K562 (cell line): ENCODE results near the gene AGT. TPM values are rescaled to one million over a fixed set of nuclear protein-coding genes. Genes with fewer than 3 reads are reported as not detected.
A peak's percentile ranks its signal among the peaks of the same experiment; 100 is the strongest.

Source experiments
- ATAC-seq: fragments of 200-7000 bp; cut with Tn5 transposase; 3 replicates; pipeline ENCODE4 v1.9.1; 2020; ENCODE audit warnings: moderate library complexity
- BruUV-seq: library from RNA; stranded (reverse); fragments of 400-500 nt; replicated peaks from 2 replicates; lab custom pipeline; 2021; lab: Mats Ljungman, UMichigan
- CTCF ChIA-PET: fragments of 300-600 bp; formaldehyde crosslinking; extraction: SDS; loops from one replicate; lab custom pipeline; 2021; ENCODE audit warnings: low intra/inter-chr PET ratio; lab: Yijun Ruan, JAX
- POLR2A ChIA-PET: fragments of 300-600, 350-650 bp; sonication (Branson Sonifier 250); formaldehyde crosslinking; extraction: SDS; loops from one replicate; lab custom pipeline; 2021; ENCODE audit warnings: antibody characterized with exemption, inconsistent platforms; lab: Yijun Ruan, JAX
- DNase-seq, 4 experiments: peaks; one replicate each; pipeline versions ENCODE4 v3.0.0 to v3.0.0-alpha.2; 2011 to 2018; ENCODE audit warnings: low spot score in 3 of 4, mixed read lengths in 3 of 4; ENCODE audit errors: extremely low read depth in 1 of 4
- FAIRE-seq: peaks from 2 replicates; lab custom pipeline; 2011; peaks lifted over from hg19 to GRCh38; lab: Jason Lieb, UNC
- H2AFZ ChIP-seq: 2 replicates; pipeline ENCODE4 v1.6.0; 2011; ENCODE audit warnings: low read depth, low read length, control low read depth, inconsistent platforms
- H3K27ac ChIP-seq: fragments of 200-600 bp; 3 replicates; pipeline ENCODE4 v1.8.0; 2011; ENCODE audit warnings: low read depth, mild to moderate bottlenecking, control low read depth, inconsistent platforms, low read length, moderate library complexity, mixed read lengths; ENCODE audit errors: extremely low read depth
- H3K27me3 ChIP-seq, 2 experiments: fragments of 300-600 bp in 1 of 2; 2 replicates in 1 of 2; 3 replicates in 1 of 2; pipeline versions ENCODE4 v1.6.0 to v1.8.0; 2011; ENCODE audit warnings: inconsistent platforms in 2 of 2, low read length in 2 of 2, mild to moderate bottlenecking in 1 of 2, mixed read lengths in 1 of 2, moderate library complexity in 1 of 2; ENCODE audit not compliant: control insufficient read depth in 2 of 2, insufficient read depth in 2 of 2
- H3K36me3 ChIP-seq: fragments of 300-600 bp; 3 replicates; pipeline ENCODE4 v1.8.0; 2011; ENCODE audit warnings: mild to moderate bottlenecking, low read length, inconsistent platforms; ENCODE audit not compliant: control insufficient read depth, insufficient read depth
- H3K4me1 ChIP-seq, 2 experiments: fragments of 200-600 bp in 1 of 2; replicated peaks in 1 of 2; 2 replicates in 1 of 2; 3 replicates in 1 of 2; pipeline versions ENCODE4 v1.5.1 to v1.8.0; 2011; ENCODE audit warnings: inconsistent platforms in 2 of 2, low read length in 2 of 2, mild to moderate bottlenecking in 1 of 2, mixed read lengths in 1 of 2, moderate library complexity in 1 of 2; ENCODE audit not compliant: control insufficient read depth in 2 of 2, insufficient read depth in 2 of 2
- H3K4me2 ChIP-seq: 2 replicates; pipeline ENCODE4 v1.6.1; 2011; ENCODE audit warnings: low read length, control low read depth, inconsistent platforms, mixed read lengths; ENCODE audit not compliant: insufficient read depth
- H3K4me3 ChIP-seq: fragments of 200-600 bp; sonication (generic), shearing (Covaris generic); 2 replicates; pipeline ENCODE4 v1.5.1; 2016; ENCODE audit warnings: control low read depth, inconsistent platforms
- H3K79me2 ChIP-seq: fragments of 200-600 bp; 3 replicates; pipeline ENCODE4 v1.8.0; 2011; ENCODE audit warnings: low read length, inconsistent platforms; ENCODE audit not compliant: control insufficient read depth, insufficient read depth
- H3K9ac ChIP-seq, 2 experiments: 2 replicates each; pipeline versions ENCODE4 v1.6.0 to v1.6.1; 2011; ENCODE audit warnings: low read depth in 2 of 2, low read length in 2 of 2, control low read depth in 1 of 2, inconsistent platforms in 1 of 2, mild to moderate bottlenecking in 1 of 2, mixed read lengths in 1 of 2; ENCODE audit not compliant: insufficient read depth in 1 of 2
- H3K9me1 ChIP-seq: one replicate; pipeline ENCODE4 v1.6.0; 2011; ENCODE audit warnings: inconsistent platforms, mild to moderate bottlenecking, low read length, moderate library complexity; ENCODE audit not compliant: control insufficient read depth, insufficient read depth
- H3K9me3 ChIP-seq: replicated peaks from 2 replicates; pipeline ENCODE4 v1.5.1; 2011; ENCODE audit warnings: low read depth, low read length, inconsistent platforms; ENCODE audit not compliant: control insufficient read depth, insufficient read depth
- H4K20me1 ChIP-seq: replicated peaks from 2 replicates; pipeline ENCODE4 v1.6.1; 2011; ENCODE audit warnings: low read length, inconsistent platforms, mixed read lengths; ENCODE audit not compliant: control insufficient read depth, insufficient read depth
- BHLHE40 ChIP-seq: IDR thresholded peaks from 2 replicates; pipeline ENCODE4 v1.6.1; 2011; ENCODE audit warnings: low read length, improper control_type of control experiment
- CHD2 ChIP-seq: IDR thresholded peaks from 2 replicates; pipeline ENCODE4 v1.6.1; 2011; ENCODE audit warnings: low read depth, low read length
- CREBBP ChIP-seq: IDR thresholded peaks from one replicate; pipeline ENCODE4 v1.6.1; 2012; ENCODE audit warnings: low read depth, mild to moderate bottlenecking, control low read depth, inconsistent platforms, low read length
- CTBP1 ChIP-seq: fragments of 450-650 bp; IDR thresholded peaks from 2 replicates; pipeline ENCODE4 v1.6.1; 2016; ENCODE audit warnings: borderline replicate concordance
- ESRRA ChIP-seq: fragments of 450-650 bp; IDR thresholded peaks from 2 replicates; pipeline ENCODE4 v1.6.1; 2014; ENCODE audit warnings: low read depth, mild to moderate bottlenecking, moderate library complexity, borderline replicate concordance
- KLF1 ChIP-seq: fragments of 450-650 bp; IDR thresholded peaks from 2 replicates; pipeline ENCODE4 v1.6.1; 2016; ENCODE audit warnings: missing genetic modification characterization, missing compliant biosample characterization
- L3MBTL2 ChIP-seq: fragments of 450-650 bp; IDR thresholded peaks from 2 replicates; pipeline ENCODE4 v1.6.1; 2016; ENCODE audit warnings: mild to moderate bottlenecking, moderate library complexity
- MYC ChIP-seq, 2 experiments: fragments of 250-450 bp in 1 of 2; sonication (Bioruptor Pico) in 1 of 2; IDR thresholded peaks; 2 replicates each; pipeline versions ENCODE4 v1.5.1 to v1.6.1; 2012 to 2021; ENCODE audit warnings: low read depth in 2 of 2, borderline replicate concordance in 1 of 2, improper control_type of control experiment in 1 of 2, low read length in 1 of 2, mild to moderate bottlenecking in 1 of 2, moderate library complexity in 1 of 2
- XRCC3 ChIP-seq: fragments of 450-650 bp; IDR thresholded peaks from 2 replicates; pipeline ENCODE4 v1.6.1; 2017; ENCODE audit warnings: mild to moderate bottlenecking, moderate library complexity
- WGBS: fragments of 100-300 bp; shearing (Covaris generic); methylation state at CpG from one replicate; pipeline ENCODE4 v1.1.6; 2016; ENCODE audit warnings: low coverage, mixed read lengths; ENCODE audit not compliant: insufficient coverage; ENCODE audit errors: missing lambda C conversion rate; 5-methylcytosine and 5-hydroxymethylcytosine counted together
- in situ Hi-C: fragments of 300-500 bp; cut with MboI; formaldehyde crosslinking; loops from 4 replicates; pipeline ENCODE4 v1.15.0; 2018; ENCODE audit warnings: inconsistent platforms, mixed read lengths
- intact Hi-C: fragments of 100-400 bp; cut with micrococcal nuclease; formaldehyde crosslinking; loops from 2 replicates; pipeline ENCODE4 v1.14.2; 2022
- polyA plus RNA-seq, 8 experiments: library from polyadenylated mRNA; depleted of rRNA in 4 of 8; stranded (reverse) in 5 of 8; unstranded in 3 of 8; fragments of >200 nt; fragmentation: Nextera tagmentation in 2 of 8; fragmentation: Illumina TruSeq in 1 of 8; extraction: Ambion mirVana in 2 of 8; extraction: Trizol in 1 of 8; gene quantifications; 2 replicates each; pipeline versions ENCODE4 v1.2.1 to v1.2.3, GENCODE V29; 2011 to 2014; ENCODE audit warnings: inconsistent platforms in 1 of 8, missing spikeins in 1 of 8
- total RNA-seq, 7 experiments: library from RNA; depleted of rRNA in 6 of 7; stranded (reverse); fragments of >200 nt in 6 of 7; fragmentation: Illumina TruSeq in 2 of 7; extraction: Trizol in 2 of 7; gene quantifications; 2 replicates each; pipeline versions ENCODE4 v1.2.1 to v1.2.3, GENCODE V29; 2011 to 2021; ENCODE audit warnings: low replicate concordance in 1 of 7
- TF ChIP-seq, protein P1 (sequence below), 2 experiments: fragments of 450-650 bp; conservative IDR thresholded peaks; 2 replicates each; pipeline ENCODE4 v1.6.1; 2017; ENCODE audit warnings: mild to moderate bottlenecking in 2 of 2, moderate library complexity in 2 of 2
- TF ChIP-seq, protein P2 (sequence below), 2 experiments: fragments of 450-650 bp; IDR thresholded peaks; 2 replicates each; pipeline ENCODE4 v1.6.1; 2018; ENCODE audit warnings: mild to moderate bottlenecking in 2 of 2, low read depth in 1 of 2; ENCODE audit not compliant: partially characterized antibody in 2 of 2
- TF ChIP-seq, protein P3 (sequence below), 2 experiments: fragments of 450-650 bp in 1 of 2; sonication (generic) in 1 of 2; formaldehyde crosslinking in 1 of 2; IDR thresholded peaks in 1 of 2; conservative IDR thresholded peaks in 1 of 2; 2 replicates each; pipeline versions ENCODE4 v1.6.1 to v1.8.1; 2016 to 2023; ENCODE audit warnings: mild to moderate bottlenecking in 2 of 2, moderate library complexity in 2 of 2, inconsistent platforms in 1 of 2, missing genetic modification reagents in 1 of 2
- TF ChIP-seq, protein P4 (sequence below): sonication (generic); formaldehyde crosslinking; IDR thresholded peaks from 2 replicates; pipeline ENCODE4 v1.9.0; 2022; ENCODE audit warnings: mild to moderate bottlenecking, missing genetic modification reagents

Gene AGT
- total and polyA plus RNA-seq, 9 of the 15 experiments (the other 6 are each of a cell fraction or from before 2014, with no cell fraction given) = 0.40 TPM; not detected in 8

DNA sequence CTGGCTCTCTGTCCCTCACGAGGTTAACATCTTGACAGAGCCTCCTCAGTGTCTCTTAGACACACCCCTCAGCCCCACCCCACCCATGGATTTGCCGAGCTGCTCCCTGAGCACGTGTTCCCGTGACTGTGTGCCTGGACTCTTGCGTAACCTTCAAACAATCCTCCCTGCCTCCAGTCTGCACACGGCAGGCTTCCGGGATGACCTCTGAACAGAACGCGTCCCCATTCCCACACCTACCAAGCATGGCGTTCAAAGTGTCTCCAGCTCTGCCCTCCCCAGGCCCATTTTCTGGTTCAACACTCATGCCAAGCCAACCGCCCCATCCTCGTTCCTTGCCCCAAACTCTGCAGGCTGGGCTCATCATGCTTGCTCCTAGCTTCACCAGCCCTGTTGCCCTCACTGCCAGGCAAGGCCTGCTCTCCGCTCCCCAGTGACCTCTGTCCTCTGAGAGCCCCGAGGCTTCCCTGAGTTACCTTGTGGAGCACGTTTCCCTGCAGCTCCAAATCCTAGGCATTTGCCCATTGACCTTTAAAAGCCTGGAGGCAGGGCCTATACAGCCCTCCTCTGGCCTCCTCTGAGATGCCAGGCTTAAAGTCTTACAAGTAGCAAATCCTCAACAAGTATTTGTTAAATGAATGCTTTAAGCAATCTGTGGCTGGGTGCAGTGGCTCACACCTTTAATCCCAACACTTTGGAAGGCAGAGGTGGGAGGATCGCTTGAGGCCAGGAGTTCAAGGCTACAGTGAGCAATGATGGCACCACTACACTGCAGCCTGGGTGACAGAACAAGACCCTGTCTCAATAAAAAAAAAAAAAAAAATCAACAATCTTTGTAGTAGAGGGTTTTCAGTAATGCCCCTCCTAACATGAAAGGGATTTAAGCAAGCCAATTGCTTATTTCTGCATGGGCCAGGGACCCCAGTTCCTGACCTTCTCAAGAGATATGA lies 5.0 kb downstream of the AGT start:
- peaks cover 10% of the 10 kb centered on the region; the same call in 1 of the 2 replicates for H4K20me1 ChIP-seq
- H2AFZ ChIP-seq = no peak overlapping the region
- H3K4me3 ChIP-seq = no peak overlapping the region
- intact Hi-C loops (no loop called here), in situ Hi-C loops (no loop called here)
- H3K4me1 ChIP-seq = peaks cover 0 to 12% of the 10 kb centered on the region in 2 experiments; a peak in 2 of 5 replicates
- WGBS = 21% methylated on average over 15 of the region's 16 CpGs
- FAIRE-seq (peak; percentile 74), DNase-seq (peak; percentile 60 to 75 (median 68)), ATAC-seq (peak; percentile 84)
- H3K27me3 ChIP-seq = peaks cover 60 to 94% of the 10 kb centered on the region in 2 experiments
- ChIA-PET POLR2A (no interaction called here), CTCF (no interaction called here)
- no TSS peak for BruUV-seq
- no peak overlapping the region for H3K27ac ChIP-seq
- no peaks in the 10 kb centered on the region for H3K79me2 ChIP-seq
- no peaks in the 10 kb centered on the region for H3K9me1 ChIP-seq
- H3K9ac ChIP-seq = no peak overlapping the region; a peak in 1 of 4 replicates
- H3K4me2 ChIP-seq = no peak overlapping the region
- no peaks in the 10 kb centered on the region for H3K9me3 ChIP-seq
- no peaks in the 10 kb centered on the region for H3K36me3 ChIP-seq
- TF ChIP-seq, protein P1, sequence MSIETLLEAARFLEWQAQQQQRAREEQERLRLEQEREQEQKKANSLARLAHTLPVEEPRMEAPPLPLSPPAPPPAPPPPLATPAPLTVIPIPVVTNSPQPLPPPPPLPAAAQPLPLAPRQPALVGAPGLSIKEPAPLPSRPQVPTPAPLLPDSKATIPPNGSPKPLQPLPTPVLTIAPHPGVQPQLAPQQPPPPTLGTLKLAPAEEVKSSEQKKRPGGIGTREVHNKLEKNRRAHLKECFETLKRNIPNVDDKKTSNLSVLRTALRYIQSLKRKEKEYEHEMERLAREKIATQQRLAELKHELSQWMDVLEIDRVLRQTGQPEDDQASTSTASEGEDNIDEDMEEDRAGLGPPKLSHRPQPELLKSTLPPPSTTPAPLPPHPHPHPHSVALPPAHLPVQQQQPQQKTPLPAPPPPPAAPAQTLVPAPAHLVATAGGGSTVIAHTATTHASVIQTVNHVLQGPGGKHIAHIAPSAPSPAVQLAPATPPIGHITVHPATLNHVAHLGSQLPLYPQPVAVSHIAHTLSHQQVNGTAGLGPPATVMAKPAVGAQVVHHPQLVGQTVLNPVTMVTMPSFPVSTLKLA (conservative IDR thresholded peaks at IDR 0.05) = peak; percentile 75 to 86
- TF ChIP-seq, protein P2, sequence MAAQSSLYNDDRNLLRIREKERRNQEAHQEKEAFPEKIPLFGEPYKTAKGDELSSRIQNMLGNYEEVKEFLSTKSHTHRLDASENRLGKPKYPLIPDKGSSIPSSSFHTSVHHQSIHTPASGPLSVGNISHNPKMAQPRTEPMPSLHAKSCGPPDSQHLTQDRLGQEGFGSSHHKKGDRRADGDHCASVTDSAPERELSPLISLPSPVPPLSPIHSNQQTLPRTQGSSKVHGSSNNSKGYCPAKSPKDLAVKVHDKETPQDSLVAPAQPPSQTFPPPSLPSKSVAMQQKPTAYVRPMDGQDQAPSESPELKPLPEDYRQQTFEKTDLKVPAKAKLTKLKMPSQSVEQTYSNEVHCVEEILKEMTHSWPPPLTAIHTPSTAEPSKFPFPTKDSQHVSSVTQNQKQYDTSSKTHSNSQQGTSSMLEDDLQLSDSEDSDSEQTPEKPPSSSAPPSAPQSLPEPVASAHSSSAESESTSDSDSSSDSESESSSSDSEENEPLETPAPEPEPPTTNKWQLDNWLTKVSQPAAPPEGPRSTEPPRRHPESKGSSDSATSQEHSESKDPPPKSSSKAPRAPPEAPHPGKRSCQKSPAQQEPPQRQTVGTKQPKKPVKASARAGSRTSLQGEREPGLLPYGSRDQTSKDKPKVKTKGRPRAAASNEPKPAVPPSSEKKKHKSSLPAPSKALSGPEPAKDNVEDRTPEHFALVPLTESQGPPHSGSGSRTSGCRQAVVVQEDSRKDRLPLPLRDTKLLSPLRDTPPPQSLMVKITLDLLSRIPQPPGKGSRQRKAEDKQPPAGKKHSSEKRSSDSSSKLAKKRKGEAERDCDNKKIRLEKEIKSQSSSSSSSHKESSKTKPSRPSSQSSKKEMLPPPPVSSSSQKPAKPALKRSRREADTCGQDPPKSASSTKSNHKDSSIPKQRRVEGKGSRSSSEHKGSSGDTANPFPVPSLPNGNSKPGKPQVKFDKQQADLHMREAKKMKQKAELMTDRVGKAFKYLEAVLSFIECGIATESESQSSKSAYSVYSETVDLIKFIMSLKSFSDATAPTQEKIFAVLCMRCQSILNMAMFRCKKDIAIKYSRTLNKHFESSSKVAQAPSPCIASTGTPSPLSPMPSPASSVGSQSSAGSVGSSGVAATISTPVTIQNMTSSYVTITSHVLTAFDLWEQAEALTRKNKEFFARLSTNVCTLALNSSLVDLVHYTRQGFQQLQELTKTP (IDR thresholded peaks at IDR 0.05; ENCODE audit: low read depth in 1 of 2, partially characterized antibody in 2 of 2) = no peak
- TF ChIP-seq BHLHE40 (peak; percentile 96), ESRRA (peak; percentile 50; the same call in 1 of the 2 replicates), MYC (IDR thresholded peaks at IDR 0.05; ENCODE audit: low read depth, low read length) (peak; percentile 89), MYC (CRISPR knock-in tag; IDR thresholded peaks at IDR 0.05; ENCODE audit: borderline replicate concordance, low read depth) (no peak), CTBP1 (peak; percentile 40; the same call in 1 of the 2 replicates), CREBBP (no peak), KLF1 (tag) (no peak), XRCC3 (no peak), L3MBTL2 (peak; percentile 83), CHD2 (no peak)
- TF ChIP-seq, protein P3, sequence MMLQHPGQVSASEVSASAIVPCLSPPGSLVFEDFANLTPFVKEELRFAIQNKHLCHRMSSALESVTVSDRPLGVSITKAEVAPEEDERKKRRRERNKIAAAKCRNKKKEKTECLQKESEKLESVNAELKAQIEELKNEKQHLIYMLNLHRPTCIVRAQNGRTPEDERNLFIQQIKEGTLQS (IDR thresholded peaks at IDR 0.05) = peak; percentile 67
- TF ChIP-seq, protein P3 (CRISPR knock-in tag; conservative IDR thresholded peaks at IDR 0.05) = no peak
- TF ChIP-seq, protein P4, sequence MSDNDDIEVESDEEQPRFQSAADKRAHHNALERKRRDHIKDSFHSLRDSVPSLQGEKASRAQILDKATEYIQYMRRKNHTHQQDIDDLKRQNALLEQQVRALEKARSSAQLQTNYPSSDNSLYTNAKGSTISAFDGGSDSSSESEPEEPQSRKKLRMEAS (CRISPR knock-in tag) = peak; percentile 80
